Islet precursor cell (in vitro differentiated cells): ENCODE data around the gene CGRRF1.

Experiments used
- DNase-seq: peaks from one replicate; pipeline ENCODE4 v3.0.0-alpha.2; 2018

Gene CGRRF1

GRCh38 chr14:54554401-54554800 lies 44.7 kb downstream of the CGRRF1 start:
- DNase-seq: no peak

GRCh38 chr14:54555651-54556050 lies 45.9 kb downstream of the CGRRF1 start:
- DNase-seq: no peak

- DNase-seq: peak; percentile 74
Measured at GRCh38 chr14:54556535-54556934, 46.8 kb downstream of the CGRRF1 start.

- DNase-seq: no peak
Measured at GRCh38 chr14:54562334-54562733, 52.6 kb downstream of the CGRRF1 start.

- DNase-seq: no peak
Measured at GRCh38 chr14:54564071-54564867, 54.6 kb downstream of the CGRRF1 start.

GRCh38 chr14:54564868-54565784 lies 55.4 kb downstream of the CGRRF1 start:
- peak; percentile 94 for DNase-seq

- peak; percentile 93 for DNase-seq
Measured at GRCh38 chr14:54565785-54566409, 56.2 kb downstream of the CGRRF1 start.

GRCh38 chr14:54566410-54567223 lies 56.9 kb downstream of the CGRRF1 start, which contains the start of gene SAMD4A:
TSS of gene SAMD4A (plus strand) at chr14:54567128. CDS start at chr14:54567917, 789 bp downstream.
- peak; percentile 92 for DNase-seq

- DNase-seq: peak; percentile 80
Measured at GRCh38 chr14:54567224-54567638, 57.5 kb downstream of the CGRRF1 start.

GRCh38 chr14:54567639-54568561 lies 58.2 kb downstream of the CGRRF1 start:
- peak; percentile 75 for DNase-seq

- peak; percentile 75 for DNase-seq
Measured at GRCh38 chr14:54568821-54569595, 59.3 kb downstream of the CGRRF1 start.

- DNase-seq: no peak
Measured at GRCh38 chr14:54570047-54570446, 60.3 kb downstream of the CGRRF1 start.

GRCh38 chr14:54570631-54571415 lies 61.1 kb downstream of the CGRRF1 start:
- no peak for DNase-seq

- DNase-seq: peak; percentile 66
Measured at GRCh38 chr14:54572316-54572715, 62.6 kb downstream of the CGRRF1 start.

- DNase-seq: no peak
Measured at GRCh38 chr14:54574528-54574927, 64.8 kb downstream of the CGRRF1 start.

- no peak for DNase-seq
Measured at GRCh38 chr14:54577494-54577893, 67.8 kb downstream of the CGRRF1 start.

- no peak for DNase-seq
Measured at GRCh38 chr14:54577977-54578376, 68.3 kb downstream of the CGRRF1 start.

- no peak for DNase-seq
Measured at GRCh38 chr14:54579621-54580020, 69.9 kb downstream of the CGRRF1 start.

- no peak for DNase-seq
Measured at GRCh38 chr14:54580933-54581332, 71.2 kb downstream of the CGRRF1 start.
